NCI-H2081 treated with DMSO at 0.1 percent for 48 hours (cell line): ENCODE measurements around the gene B3GNT4.
"Not testable (repeated sequence)": the region's sequence is repeated elsewhere in the genome, so short reads cannot be mapped to it uniquely, and the experiment has no call there.

Experiments
- DNase-seq: peaks from one replicate; lab custom pipeline; 2025; lab: John Stamatoyannopoulos, UW

Gene B3GNT4

DNA sequence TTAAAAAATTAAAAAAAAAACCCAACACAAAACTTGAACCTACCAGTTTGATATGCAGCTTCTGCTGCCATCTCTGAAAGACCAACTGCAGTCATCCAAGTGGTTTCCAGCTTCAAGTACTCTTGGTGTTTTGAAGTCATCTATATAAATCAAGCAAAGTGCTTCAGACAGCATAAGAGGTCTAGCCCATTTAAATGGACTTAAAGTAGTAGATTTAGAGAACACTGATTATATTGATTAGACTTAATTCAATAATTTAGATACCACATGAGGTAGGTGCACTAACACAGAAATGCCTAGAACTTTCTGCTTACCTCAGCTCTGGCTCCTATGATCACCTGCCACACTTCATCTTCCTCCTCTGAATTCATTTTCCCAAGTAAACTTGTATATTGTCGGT is 12.9 kb downstream of the B3GNT4 start:
- no peak for DNase-seq

DNA sequence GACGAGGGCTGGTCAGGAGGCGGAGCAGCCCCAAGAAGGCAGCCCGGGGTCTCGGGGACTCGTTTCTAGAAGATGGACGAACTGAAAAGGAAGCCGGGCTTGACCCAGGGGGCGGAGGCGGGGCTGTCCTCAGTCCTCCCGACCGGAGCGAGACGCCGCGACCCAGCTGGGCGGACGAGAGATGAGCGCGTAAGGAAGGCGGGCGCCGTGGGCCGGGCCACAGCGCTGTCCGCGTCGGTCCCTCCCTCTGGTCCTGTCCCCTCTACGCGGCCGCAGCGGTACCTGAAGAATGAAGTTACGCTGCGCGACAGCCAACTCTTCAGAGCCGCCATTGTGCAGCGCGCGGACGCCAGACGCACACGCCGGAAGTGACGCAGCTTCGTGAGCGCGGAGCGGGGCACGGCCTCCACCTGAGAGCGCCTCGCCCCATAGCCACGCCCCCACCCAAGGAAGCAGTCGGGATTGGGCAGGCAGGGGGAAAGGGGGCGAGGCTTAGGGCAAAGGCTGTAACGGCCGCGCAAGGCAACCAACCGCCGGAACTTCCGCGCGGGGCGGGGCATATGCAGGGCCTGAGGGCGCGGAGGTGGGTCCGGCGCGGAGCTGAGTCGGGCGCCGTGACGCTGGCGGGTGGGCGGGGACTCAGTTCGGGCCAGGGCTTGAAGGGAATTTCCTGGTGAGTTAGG is 22.3 kb downstream of the B3GNT4 start, which contains the start of gene DIABLO:
Gene DIABLO, minus strand, starts transcription at position 370 of the 683 bp plus-strand sequence. Its CDS starts 38 bp downstream, at position 332.
- peak; percentile 97 for DNase-seq

GRCh38 chr12:122226366-122227125 is 23.0 kb downstream of the B3GNT4 start:
- no peak for DNase-seq

DNA sequence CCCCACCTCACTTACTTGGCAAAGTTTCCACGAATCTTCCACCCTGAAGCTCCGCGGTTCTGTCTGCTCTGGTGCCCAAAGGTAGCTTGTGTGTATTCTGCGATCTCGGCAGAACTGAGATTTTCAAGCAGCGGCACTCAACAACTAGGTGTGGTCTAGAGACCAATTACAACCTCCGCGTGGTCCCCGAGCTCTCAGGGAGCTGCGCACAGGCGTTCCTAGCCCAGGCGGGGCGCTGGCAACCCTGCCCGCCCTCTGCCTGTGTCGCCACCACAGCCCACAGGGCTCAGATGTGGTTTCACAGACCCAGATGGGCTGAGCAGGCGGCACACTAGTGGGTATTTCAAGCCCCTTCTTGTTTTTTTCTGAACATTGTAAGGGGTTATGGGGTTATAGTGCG is 23.8 kb downstream of the B3GNT4 start:
- DNase-seq: no peak

GRCh38 chr12:122228092-122228491 is 24.6 kb downstream of the B3GNT4 start:
- no peak for DNase-seq

GRCh38 chr12:122230798-122231197 is 27.3 kb downstream of the B3GNT4 start:
- DNase-seq: no peak

DNA sequence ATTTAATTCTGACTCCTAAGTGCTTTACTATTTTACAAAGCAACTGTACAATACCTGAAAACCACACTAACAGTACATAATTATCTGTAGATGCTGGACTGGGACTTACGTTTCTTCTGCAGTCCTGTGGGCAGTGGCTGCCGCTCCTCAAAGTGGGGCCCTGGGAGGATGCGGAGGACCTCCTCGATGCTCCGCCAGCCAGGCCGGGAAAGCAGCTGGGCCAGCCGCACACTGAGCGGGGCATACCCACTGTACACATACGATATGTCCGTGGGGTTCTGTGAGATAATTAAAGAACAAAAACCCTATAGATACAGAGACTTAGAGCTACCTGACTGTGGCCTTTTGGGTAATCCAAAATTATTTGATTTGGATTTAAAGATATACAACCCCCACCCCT is 29.2 kb downstream of the B3GNT4 start:
- no peak for DNase-seq

DNA sequence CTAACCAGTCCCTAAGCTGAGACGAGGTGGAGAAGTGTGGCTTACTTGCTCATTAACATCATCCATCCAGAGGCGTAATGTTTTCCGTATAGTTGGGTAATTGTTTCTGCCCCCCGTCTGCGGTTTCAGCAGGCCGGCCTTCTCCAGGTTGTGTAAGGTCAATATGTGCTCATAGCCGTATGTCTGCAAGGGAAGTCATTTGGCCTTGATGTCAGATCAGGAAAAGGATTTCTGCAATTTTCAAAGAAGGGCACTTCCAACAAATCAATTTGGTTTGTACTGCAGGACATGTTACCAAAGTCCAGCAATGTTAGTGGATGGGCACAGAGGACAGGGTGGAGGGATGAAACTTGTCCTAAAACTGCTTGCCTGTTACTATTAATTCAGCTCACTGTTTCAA is 32.2 kb downstream of the B3GNT4 start:
- no peak for DNase-seq

GRCh38 chr12:122238861-122239260 is 35.4 kb downstream of the B3GNT4 start:
- DNase-seq: no peak

- DNase-seq: no peak
Measured at GRCh38 chr12:122243965-122244364, 40.5 kb downstream of the B3GNT4 start.

DNA sequence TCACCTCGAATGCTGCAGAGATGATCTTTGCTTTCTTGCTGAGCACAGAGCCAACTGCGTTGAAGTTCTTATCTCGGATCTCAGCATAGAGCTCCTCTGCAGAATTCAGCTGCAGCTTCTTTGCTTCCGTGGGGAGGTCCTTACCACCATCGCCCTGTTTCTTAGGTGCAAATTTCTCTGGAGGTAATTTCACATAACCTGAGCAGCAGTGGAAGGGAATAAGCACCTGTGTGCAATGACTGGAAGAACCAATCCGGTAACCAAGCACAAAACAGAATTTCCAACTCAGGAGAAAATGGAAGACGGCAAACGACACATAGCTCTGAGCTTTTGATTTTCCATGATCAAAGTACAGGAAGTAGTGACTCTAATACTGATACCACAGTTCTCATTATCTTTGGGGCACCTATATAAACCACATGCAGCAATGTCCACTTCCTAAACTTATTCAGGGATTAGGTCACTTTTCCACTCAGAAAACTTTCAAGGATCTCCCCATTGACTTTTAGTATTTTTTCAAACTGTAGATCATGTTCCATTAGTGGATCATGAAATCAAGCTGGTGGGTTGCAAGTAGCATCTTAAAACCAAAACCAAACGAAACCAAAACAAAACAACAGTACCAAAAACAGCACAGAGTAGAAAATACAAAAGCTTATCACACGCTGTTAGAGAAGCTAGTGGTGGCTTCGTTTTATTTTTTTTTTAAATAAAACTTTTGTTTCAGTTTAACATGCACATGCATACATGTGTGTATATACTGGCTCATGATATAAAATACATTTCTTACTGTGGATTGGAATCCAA is 41.3 kb downstream of the B3GNT4 start:
- DNase-seq: no peak

- no peak for DNase-seq
Measured at GRCh38 chr12:122245553-122245952, 42.0 kb downstream of the B3GNT4 start.

- DNase-seq: no peak
Measured at GRCh38 chr12:122250047-122250446, 46.5 kb downstream of the B3GNT4 start.

DNA sequence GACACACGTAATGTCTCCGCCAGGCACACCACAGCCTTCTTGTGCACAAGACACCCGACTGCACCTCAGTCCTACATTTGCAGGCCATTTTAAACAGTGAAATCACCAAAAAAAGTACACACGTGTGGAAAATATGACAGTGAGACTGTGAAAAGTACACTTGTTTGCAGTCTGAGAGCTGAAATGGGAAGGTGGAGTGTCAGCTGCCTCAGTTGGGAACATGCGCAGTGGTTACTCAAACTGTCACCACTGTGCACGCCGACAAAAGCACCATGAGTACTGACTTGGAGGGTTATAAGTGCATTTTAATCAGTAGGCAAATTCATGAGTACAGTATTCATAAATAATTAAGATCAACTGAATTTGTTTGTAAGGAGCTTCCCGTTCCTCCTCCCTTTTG is 47.0 kb downstream of the B3GNT4 start:
- DNase-seq: no peak

DNA sequence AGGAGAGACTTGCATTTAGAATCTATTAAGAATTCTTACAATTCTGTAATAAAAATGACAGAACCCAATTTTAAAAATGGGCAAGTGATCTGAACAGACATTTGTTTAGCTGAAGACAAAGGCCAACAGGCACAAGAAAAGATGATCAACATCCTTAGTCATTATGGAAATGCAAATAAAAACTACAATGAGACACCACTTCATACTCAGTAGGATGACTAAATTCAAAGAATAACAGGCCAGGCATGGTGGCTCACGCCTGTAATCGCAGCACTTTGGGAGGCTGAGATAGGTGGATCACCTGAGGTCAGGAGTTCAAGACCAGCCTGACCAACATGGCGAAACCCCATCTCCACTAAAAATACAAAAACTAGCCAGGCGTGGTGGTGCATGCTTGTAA is 55.0 kb downstream of the B3GNT4 start:
- not testable (repeated sequence) for DNase-seq
